SH-SY5Y (cell line): ENCODE data around the gene LRRC8B.

ENCODE experiments used
- GATA2 ChIP-seq: IDR thresholded peaks from 2 replicates; pipeline ENCODE4 v1.6.1; 2011; ENCODE audit warnings: mild to moderate bottlenecking, low read depth, low read length
- GATA3 ChIP-seq: IDR thresholded peaks from 2 replicates; pipeline ENCODE4 v1.6.1; 2011; ENCODE audit warnings: low read depth, mild to moderate bottlenecking, low read length, moderate library complexity

DNA sequence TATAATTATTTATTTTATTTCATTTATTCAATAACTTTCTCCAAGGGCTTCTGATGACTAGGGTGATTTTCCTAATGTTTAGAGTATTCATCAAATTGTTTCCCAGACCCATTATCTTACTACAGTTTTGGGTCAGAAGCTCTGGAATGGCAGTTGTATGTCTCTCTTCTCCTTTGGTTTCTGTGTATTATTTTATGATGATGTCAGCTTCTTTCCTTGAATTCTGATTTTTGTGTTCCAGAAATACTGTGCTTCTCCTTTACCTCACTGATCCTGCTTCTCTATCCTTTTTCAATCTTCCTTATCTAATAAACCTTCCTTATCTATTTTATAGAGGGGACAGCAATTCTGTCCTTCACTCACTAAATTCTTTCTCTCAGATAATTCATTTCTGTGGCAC, 48.8 kb downstream of the LRRC8B start:
- TF ChIP-seq GATA3 (no peak), GATA2 (no peak)
